Spinal cord (tissue), 10 donors: ENCODE data around the gene S1PR5. TPM values are rescaled to one million over a fixed set of nuclear protein-coding genes. Genes with fewer than 3 reads are reported as not detected.

Experiments
- DNase-seq, 6 donors: peaks; one replicate each; pipeline versions ENCODE4 v3.0.0 to v3.0.0-alpha.2; 2013 to 2015; ENCODE audit warnings: low spot score in 6 of 6, low read depth in 4 of 6
- H3K27ac ChIP-seq: one replicate; pipeline ENCODE4 v1.5.1; 2013; ENCODE audit warnings: low read depth, low read length, control low read depth
- H3K27me3 ChIP-seq: one replicate; pipeline ENCODE4 v1.6.1; 2013; ENCODE audit warnings: low read length; ENCODE audit not compliant: control insufficient read depth, insufficient read depth
- H3K36me3 ChIP-seq: one replicate; pipeline ENCODE4 v1.6.1; 2013; ENCODE audit warnings: low read length; ENCODE audit not compliant: control insufficient read depth, insufficient read depth
- H3K4me1 ChIP-seq: one replicate; pipeline ENCODE4 v1.6.1; 2013; ENCODE audit warnings: low read length; ENCODE audit not compliant: control insufficient read depth, insufficient read depth
- H3K4me3 ChIP-seq: one replicate; pipeline ENCODE4 v1.5.1; 2013; ENCODE audit warnings: low read depth, low read length, control low read depth
- H3K9me3 ChIP-seq: one replicate; pipeline ENCODE4 v1.6.1; 2013; ENCODE audit warnings: low read length; ENCODE audit not compliant: control insufficient read depth, insufficient read depth
- WGBS: methylation state at CpG from one replicate; pipeline ENCODE4 v1.1.5; 2013; ENCODE audit warnings: missing lambda C conversion rate; ENCODE audit not compliant: insufficient coverage; 5-methylcytosine and 5-hydroxymethylcytosine counted together
- polyA plus RNA-seq, 2 donors: library from polyadenylated mRNA; unstranded; fragments of 120-200 nt; gene quantifications; one replicate each; pipeline ENCODE4 v1.2.1, GENCODE V29; 2013; ENCODE audit not compliant: insufficient read length in 2 of 2
- total RNA-seq, 2 donors: library from RNA; depleted of rRNA in 1 of 2; stranded (reverse); fragments of 120-200 nt in 1 of 2; fragments of >200 nt in 1 of 2; gene quantifications; one replicate each; pipeline versions ENCODE4 v1.2.3 to v1.2.4, GENCODE V29; 2013 to 2014
- donor health status: healthy.

Gene S1PR5
- total and polyA plus RNA-seq, 4 donors, result 1.1 to 3.8 (median 1.5) TPM

DNA sequence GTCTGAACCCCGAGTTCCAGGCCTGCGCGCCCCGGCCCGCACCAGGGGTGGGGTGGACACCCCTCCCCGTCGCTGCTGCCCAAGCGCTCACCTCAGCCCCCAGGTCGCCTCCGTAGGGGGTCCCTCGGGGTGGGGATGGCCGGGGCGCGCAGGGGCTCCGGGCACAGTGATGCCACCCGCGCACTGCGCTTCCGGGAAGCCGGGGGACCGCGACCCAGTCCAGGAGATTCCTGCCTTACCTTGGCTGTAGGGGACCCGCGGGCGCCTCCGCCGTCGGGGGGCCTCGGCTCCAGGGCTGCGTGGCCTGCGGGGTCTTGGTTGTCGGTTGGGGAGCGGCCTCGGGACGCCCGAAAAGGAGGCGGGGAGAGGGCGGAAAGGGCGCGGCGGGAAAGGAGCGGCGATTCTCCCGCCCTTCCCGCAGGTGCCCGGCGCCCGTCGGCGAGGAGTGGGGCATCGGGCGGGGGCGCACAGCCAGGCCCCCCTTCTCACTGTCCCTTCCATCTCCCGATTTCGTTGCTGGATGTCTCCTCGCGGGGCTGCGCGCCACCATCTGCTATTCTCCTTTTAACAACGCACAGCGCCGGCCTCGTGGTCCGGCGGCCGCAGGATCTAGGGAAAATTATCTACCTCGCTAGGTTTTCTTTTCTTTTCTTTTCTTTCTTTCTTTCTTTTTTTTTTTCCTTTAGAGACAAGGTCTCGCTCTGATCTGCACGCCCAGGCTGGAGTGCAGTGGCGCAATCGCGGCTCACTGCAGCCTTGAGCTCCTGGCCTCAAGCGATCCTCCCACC lies 14.1 kb downstream of the S1PR5 start, which contains the start of gene KEAP1:
KEAP1 (minus strand) TSS at position 355 of the 788 bp plus-strand sequence. CDS start 3,323 bp downstream, outside the sequence.
- no peaks in the 10 kb centered on the region for H3K27me3 ChIP-seq
- H3K36me3 ChIP-seq, result peaks cover 27% of the 10 kb centered on the region
- peaks cover 17% of the 10 kb centered on the region for H3K4me1 ChIP-seq
- H3K9me3 ChIP-seq, result no peaks in the 10 kb centered on the region
- H3K27ac ChIP-seq, result peak within 1 kb of the TSS; percentile 88
- peak within 1 kb of the TSS; percentile 80 for H3K4me3 ChIP-seq
- WGBS, result under 1% methylated on average over 67 of the region's 73 CpGs
- DNase-seq, result peak in 3 of 6 donors; percentile 15 to 76 (median 74)

DNA sequence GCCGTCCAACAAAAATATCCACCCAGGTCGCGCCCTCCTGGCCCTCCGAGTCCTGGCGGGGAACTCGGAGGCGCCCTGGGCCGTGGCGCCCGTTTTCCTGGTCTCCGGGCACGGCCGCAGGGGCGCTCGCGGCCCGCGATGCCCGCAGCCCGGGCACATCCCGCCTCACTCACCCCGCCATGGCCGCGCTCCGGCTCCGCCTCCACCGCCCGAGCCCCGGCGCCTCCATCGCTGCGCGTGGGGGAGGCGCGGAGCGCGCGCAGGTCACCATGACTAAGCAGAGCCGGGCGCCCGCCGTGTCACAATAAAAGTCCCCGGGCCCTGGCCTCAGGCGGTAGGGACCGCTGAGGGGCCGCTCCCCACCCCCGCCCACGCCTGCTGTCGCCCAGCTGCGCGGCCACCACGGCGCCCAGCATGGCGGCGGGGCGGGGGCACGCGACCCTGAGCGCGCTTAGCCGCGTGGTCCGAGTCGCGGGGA lies 14.7 kb downstream of the S1PR5 start:
- no peaks in the 10 kb centered on the region for H3K9me3 ChIP-seq
- under 1% methylated on average over 65 of the region's 65 CpGs for WGBS
- peak overlapping the region; percentile 80 for H3K4me3 ChIP-seq
- H3K27me3 ChIP-seq, result no peaks in the 10 kb centered on the region
- peak overlapping the region; percentile 88 for H3K27ac ChIP-seq
- H3K36me3 ChIP-seq, result peaks cover 32% of the 10 kb centered on the region
- DNase-seq, result peak; percentile 66 to 96 (median 84)
- peaks cover 17% of the 10 kb centered on the region for H3K4me1 ChIP-seq

DNA sequence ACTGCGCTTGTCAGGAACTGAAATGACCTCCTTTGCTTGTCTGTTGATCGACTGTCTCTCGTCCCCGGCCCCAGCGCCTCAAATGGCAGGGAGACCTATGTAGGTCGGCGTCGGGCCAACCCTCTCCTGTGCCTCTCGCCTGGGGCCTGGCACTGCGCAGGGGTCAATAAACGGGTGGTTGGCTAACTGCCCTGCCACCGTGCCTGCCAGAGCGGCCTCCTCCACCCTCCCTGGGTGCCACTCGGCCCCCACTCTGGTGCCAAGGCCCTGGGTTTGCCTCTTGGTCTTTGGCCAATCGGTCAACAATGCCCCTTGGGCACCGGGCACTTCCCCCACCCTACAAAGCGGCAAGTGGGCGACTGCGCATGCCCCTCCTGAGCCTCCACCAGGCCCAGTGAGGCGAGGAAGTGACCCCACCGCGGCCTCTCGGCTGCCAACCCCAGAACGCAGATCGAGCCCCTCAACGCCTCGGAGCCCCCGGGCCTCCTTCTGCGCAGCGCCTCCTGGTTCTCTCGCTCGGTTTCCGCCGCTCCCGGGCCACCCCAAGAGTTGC lies 15.2 kb downstream of the S1PR5 start:
- Histone ChIP-seq H3K9me3 (no peaks in the 10 kb centered on the region), H3K4me1 (peaks cover 17% of the 10 kb centered on the region), H3K27me3 (no peaks in the 10 kb centered on the region), H3K27ac (peak overlapping the region; percentile 88), H3K4me3 (peak overlapping the region; percentile 80), H3K36me3 (peaks cover 37% of the 10 kb centered on the region)
- DNase-seq, result peak; percentile 35 to 86 (median 52)
- WGBS, result 1% methylated on average over 35 of the region's 35 CpGs

DNA sequence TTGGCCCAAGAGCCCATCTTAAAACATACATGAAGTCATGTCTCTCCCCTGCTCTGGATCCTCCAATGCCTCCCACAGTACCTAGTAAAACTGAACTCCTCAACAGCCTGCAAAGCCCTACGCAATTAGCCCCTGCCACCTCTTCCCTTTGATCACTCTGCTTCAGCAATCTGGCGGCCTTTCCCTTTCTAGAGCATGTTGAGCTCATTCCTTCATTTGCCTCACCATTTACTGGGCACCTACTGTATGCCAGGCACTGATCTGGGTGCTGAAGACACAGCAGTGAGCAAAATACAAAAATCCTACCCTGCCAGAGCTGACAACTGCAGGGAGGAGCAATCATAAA lies 17.0 kb downstream of the S1PR5 start:
- Histone ChIP-seq H3K27ac (no peak overlapping the region), H3K9me3 (no peaks in the 10 kb centered on the region), H3K4me3 (no peak overlapping the region), H3K4me1 (peaks cover 17% of the 10 kb centered on the region), H3K27me3 (no peaks in the 10 kb centered on the region), H3K36me3 (peaks cover 55% of the 10 kb centered on the region)
- 90% methylated on average over 2 of the region's 2 CpGs for WGBS
- DNase-seq, result no peak

DNA sequence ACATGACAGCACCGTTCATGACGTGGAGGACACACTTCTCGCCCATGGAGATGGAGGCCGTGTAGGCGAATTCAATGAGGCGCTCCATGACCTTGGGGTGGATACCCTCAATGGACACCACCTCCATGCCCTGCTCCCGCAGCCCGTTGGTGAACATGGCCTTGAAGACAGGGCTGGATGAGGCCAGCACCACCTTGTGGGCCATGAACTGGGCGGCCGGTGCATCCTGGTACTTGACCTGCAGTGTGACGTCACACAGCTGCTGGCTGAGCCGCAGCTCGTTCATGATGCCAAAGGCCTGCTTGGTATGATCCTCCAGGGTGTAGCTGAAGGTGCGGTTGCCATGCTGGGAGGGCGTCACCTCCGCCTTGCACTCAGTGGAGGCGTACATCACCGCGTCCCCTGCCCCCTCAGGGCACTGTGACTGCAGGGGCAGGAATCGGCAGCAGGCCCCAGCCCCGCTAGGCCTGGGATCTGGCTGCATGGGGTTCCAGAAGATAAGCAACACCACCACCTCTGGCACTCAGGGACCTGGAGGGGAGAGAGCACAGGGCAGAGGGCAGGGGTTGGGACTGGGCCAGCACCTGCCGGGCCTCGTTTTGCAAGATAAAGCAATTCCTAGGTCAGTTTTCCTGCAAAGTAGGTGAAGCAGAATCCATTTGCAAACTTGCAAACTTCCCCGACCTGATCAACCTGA lies 17.5 kb downstream of the S1PR5 start:
- Histone ChIP-seq H3K27ac (no peak overlapping the region), H3K9me3 (no peaks in the 10 kb centered on the region), H3K27me3 (no peaks in the 10 kb centered on the region), H3K36me3 (peaks cover 60% of the 10 kb centered on the region), H3K4me3 (no peak overlapping the region), H3K4me1 (peaks cover 17% of the 10 kb centered on the region)
- 87% methylated on average over 24 of the region's 24 CpGs for WGBS
- no peak for DNase-seq

DNA sequence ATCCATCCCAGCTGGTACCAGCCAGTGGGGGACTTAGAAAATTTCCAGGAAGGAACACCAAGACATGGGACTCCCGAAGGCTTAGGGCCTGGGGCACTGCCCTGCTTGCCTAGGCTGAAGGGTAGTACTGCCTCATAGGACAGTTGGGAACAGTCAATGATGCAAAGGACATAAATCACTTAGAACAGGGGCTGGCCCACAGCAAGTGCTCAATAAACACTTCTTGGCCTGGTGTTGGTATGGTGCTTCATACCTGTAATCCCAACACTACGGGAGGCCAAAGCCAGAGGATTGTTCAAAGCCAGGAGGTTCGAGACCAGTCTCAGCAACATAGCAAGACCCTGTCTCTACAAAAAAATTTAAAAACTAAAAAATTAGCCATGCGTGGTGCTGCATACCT lies 19.9 kb downstream of the S1PR5 start:
- Histone ChIP-seq H3K36me3 (peaks cover 80% of the 10 kb centered on the region), H3K4me1 (peaks cover 11% of the 10 kb centered on the region), H3K27me3 (no peaks in the 10 kb centered on the region), H3K27ac (no peak overlapping the region), H3K9me3 (no peaks in the 10 kb centered on the region), H3K4me3 (no peak overlapping the region)
- WGBS, result 100% methylated on average over 2 of the region's 4 CpGs
- DNase-seq, result no peak

DNA sequence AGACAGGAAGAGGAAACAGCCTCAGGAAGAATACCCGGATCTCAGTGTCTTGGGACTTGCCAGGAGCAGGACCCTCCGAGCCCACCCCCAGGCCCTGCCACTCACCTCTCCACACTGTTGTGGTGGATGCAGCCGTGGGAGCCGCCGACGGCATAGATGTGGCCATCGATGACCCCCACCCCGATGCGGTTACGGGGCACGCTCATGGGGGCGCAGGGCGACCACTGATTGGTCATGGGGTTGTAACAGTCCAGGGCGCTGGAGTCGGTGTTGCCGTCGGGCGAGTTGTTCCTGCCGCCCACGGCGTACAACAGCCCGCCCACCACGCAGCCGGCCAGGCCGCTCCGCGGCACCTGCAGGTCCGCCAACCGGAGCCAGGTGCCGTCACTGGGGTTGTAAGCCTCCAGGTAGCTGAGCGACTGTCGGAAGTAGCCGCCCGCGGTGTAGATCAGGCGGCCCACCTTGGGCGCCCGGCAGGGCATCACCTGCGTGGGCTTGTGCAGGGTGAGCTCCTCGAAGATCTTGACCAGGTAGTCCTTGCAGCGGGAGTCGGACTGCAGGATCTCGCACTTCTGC lies 25.7 kb downstream of the S1PR5 start:
- DNase-seq, result no peak
- H3K4me3 ChIP-seq, result no peak overlapping the region
- H3K4me1 ChIP-seq, result peaks cover 3% of the 10 kb centered on the region
- no peaks in the 10 kb centered on the region for H3K27me3 ChIP-seq
- peaks cover 92% of the 10 kb centered on the region for H3K36me3 ChIP-seq
- 96% methylated on average over 43 of the region's 43 CpGs for WGBS
- H3K9me3 ChIP-seq, result no peaks in the 10 kb centered on the region
- no peak overlapping the region for H3K27ac ChIP-seq

DNA sequence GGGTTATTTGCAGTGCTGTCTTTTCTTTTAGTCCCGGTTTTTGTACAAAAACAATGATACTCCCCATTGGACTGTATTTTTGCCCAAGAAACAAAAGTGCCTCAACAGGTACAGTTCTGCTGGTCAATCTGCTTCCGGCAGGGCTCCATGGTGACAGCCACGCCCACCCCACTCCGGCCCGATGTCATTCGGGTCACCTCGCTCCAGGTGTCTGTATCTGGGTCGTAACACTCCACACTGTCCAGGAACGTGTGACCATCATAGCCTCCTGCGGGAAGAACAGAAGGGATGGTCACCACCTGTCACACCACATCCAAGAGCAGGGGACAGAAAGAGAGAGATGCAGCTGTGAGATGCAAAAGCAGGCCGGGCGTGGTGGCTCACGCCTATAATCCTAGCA lies 30.7 kb downstream of the S1PR5 start:
- 93% methylated on average over 9 of the region's 13 CpGs for WGBS
- Histone ChIP-seq H3K9me3 (no peaks in the 10 kb centered on the region), H3K27me3 (no peaks in the 10 kb centered on the region), H3K4me1 (peaks cover 13% of the 10 kb centered on the region), H3K36me3 (peaks cover 76% of the 10 kb centered on the region), H3K4me3 (no peak overlapping the region), H3K27ac (no peak overlapping the region)
- DNase-seq, result no peak

DNA sequence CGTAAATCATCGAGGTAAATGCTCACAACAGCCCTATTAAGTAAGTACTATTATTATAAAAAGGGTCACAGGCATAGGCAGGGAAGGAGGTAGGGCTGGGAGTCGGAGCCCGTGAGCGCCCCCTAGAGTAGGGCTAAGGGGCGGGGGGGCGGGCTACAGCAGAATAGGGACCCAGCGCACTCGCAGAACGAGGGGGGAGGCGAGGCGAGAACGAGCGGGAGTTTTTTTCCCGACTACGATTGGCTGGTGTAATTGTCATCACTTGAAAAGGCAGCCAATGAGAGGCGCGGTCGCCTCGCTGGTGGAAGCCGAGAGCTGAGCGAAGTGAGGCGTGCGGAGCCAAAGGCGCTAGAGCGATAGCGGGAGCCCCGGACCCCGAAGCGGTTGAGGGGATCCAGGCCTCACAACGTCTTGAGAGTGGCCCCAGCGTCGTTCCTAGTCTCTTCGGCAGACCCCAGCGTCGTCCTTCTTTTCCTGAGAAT lies 38.3 kb downstream of the S1PR5 start:
- no peaks in the 10 kb centered on the region for H3K27me3 ChIP-seq
- H3K36me3 ChIP-seq, result peaks cover 6% of the 10 kb centered on the region
- WGBS, result 0% methylated on average over 33 of the region's 36 CpGs
- H3K4me3 ChIP-seq, result peak overlapping the region; percentile 22
- peak; percentile 44 to 96 (median 72) for DNase-seq
- H3K9me3 ChIP-seq, result no peaks in the 10 kb centered on the region
- peaks cover 11% of the 10 kb centered on the region for H3K4me1 ChIP-seq
- no peak overlapping the region for H3K27ac ChIP-seq
